ENCODE results near the gene NAV2.

- TF ChIP-seq REST (IDR thresholded peaks at IDR 0.05; ENCODE audit: insufficient read depth in 1 of 2, low read depth in 2 of 2, low read length in 1 of 2): no peak
- TF ChIP-seq CTCF (IDR thresholded peaks at IDR 0.05): no peak
- no peak for TF ChIP-seq SIN3A (IDR thresholded peaks at IDR 0.05; ENCODE audit: borderline replicate concordance, insufficient read depth, low read depth, low read length)
- no peak for TF ChIP-seq POLR2AphosphoS5 (IDR thresholded peaks at IDR 0.05; ENCODE audit: low read depth, low read length)
Observed at GRCh38 chr11:19690885-19691284, 21.8 kb upstream of the NAV2 start.
